Lower leg skin (tissue), 3 donors: ENCODE results near the gene NCOR2.

Experiments used
- CTCF ChIP-seq, 3 donors: fragments of 450-650 bp; IDR thresholded peaks; one replicate each; pipeline ENCODE4 v1.5.1; 2016; ENCODE audit warnings: antibody characterized with exemption in 3 of 3, mild to moderate bottlenecking in 3 of 3, moderate library complexity in 2 of 3
- POLR2A ChIP-seq, 2 donors: fragments of 450-650 bp; IDR thresholded peaks; one replicate each; pipeline ENCODE4 v1.6.1; 2016 to 2017; ENCODE audit warnings: antibody characterized with exemption in 2 of 2, mild to moderate bottlenecking in 1 of 2, moderate library complexity in 1 of 2

- TF ChIP-seq CTCF (IDR thresholded peaks at IDR 0.05), result no peak
- no peak for TF ChIP-seq POLR2A (IDR thresholded peaks at IDR 0.05)
Observed at GRCh38 chr12:124577374-124577773, 10.0 kb upstream of the NCOR2 start.
